ENCODE data around the gene MIS18A. TPM values are rescaled to one million over a fixed set of nuclear protein-coding genes. Genes with fewer than 3 reads are reported as not detected.
"Not testable (repeated sequence)": the region's sequence is repeated elsewhere in the genome, so short reads cannot be mapped to it uniquely, and the experiment has no call there.

The MIS18A gene, protein sequence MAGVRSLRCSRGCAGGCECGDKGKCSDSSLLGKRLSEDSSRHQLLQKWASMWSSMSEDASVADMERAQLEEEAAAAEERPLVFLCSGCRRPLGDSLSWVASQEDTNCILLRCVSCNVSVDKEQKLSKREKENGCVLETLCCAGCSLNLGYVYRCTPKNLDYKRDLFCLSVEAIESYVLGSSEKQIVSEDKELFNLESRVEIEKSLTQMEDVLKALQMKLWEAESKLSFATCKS
- 10 to 100 TPM; 22.2 to 27.4 (median 24.9) TPM for polyA plus RNA-seq (ENCODE audit: insufficient read length in 4 of 4)

DNA sequence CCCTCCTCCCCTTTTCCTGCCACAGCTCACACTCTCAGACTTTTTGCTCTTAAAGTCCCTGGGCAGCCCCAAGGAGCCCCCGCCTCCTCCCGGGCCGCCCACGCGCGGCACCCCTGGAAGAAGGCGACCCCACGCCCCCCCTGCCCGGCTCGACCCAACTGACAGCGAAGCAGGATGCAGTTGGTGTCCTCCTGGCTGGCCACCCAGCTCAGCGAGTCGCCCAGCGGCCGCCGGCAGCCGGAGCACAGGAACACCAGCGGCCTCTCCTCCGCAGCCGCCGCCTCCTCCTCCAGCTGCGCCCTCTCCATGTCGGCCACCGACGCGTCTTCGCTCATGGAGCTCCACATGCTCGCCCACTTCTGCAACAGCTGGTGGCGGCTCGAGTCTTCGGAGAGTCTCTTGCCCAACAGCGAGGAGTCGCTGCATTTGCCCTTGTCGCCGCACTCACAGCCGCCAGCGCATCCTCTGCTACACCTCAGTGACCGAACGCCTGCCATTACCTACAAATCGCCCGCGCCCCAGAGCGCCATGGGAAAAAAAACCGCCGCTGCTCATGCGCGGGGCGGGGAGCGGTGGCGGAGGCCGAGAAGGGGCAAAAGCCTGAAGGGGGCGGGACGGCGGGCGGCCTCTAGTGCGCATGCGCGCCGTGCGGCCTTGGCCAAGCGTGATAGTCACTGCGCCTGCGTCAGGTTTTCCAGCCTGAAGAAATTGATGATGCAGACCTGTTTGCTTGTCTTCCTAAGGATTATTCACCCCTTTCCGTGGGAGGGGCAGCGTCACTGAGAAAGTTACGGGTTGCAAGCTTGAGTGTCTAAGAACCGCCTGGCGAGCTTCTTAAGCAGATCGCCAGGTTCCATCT lies at the start of gene MIS18A:
MIS18A (minus strand) TSS at position 532 of the 859 bp plus-strand sequence; CDS start at position 497, 35 bp downstream.
- peak; percentile 89 to 92 (median 90) for DNase-seq (ENCODE audit: low read depth in 4 of 4, low spot score in 2 of 4)

DNA sequence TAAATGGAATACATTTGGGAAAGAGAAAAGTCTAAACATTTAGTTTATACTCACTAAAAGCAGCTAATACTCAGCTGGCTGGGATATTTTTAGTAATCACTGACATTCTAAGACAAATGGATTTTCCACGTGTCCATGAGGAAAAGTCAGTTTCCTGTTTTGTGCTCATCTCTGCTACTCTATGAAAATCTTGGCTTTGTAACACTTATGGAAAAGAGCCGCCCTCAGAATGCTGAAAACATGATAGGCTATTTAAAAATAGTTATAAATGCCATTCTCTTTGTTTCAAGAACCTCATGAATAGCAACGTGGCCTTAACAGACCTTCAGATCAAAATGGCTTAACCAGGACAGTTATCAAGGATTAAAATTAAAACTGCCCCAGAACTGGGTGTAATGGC lies 49.7 kb upstream of the MIS18A start:
- no peak for DNase-seq (ENCODE audit: low read depth in 4 of 4, low spot score in 2 of 4)

DNA sequence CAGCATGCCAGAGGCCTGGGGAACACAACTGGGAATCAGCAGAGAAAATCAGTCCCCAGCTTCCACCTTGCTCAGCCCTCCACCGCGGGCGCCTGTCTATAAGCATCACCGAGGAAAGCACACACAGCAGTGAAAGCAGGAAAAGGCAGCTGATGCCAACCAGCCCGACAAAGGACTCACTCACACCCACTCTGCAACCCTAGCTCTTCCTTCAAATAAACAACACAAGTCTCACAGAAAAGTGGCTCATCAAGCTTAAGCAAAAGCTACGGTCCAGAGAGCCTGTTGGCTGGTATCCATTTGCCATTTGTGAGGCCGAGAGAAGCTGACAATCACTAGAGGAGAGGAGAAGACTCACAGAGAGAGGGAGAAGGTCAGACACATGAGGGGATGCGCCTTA lies 46.9 kb upstream of the MIS18A start:
- DNase-seq (ENCODE audit: low read depth in 4 of 4, low spot score in 2 of 4), result no peak

DNA sequence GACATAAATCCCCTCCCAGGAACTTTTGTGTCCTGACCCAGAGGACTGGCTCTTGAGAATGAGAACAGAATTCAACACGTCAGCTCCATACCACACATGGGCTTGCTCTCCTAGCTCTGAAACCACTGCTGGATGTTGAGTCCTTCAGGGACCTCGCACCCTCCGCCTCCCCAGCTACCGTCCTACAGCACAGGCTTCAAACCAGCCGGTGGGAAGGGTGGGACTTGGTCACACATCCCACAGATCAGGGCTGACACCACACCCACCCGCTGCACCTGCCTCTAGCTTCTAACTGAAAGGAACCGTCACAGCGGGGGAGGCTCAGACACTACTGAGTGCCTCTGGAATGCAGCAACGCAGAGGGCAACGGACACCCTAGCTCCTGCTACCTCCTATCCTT lies 43.8 kb upstream of the MIS18A start:
- no peak for DNase-seq (ENCODE audit: low read depth in 4 of 4, low spot score in 2 of 4)

DNA sequence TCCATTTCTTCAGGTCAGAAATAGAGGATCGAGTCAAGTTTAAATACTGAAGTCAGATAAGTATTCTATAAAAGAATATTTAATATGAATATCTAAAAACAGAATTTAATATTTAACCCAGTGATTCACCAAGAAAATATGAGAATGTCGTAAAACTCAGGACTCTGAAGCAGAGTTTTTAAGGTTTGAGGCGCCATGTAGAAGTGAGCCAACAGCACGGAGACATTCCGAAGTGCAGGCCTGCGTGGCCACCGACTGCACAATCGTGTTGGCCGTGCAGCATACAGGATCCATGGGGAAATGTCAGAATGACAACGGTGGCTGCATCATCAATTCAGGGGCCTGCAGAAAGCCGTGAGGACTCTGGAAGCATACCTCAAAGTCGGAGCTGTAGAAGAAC lies 43.3 kb upstream of the MIS18A start:
- no peak for DNase-seq (ENCODE audit: low read depth in 4 of 4, low spot score in 2 of 4)

DNA sequence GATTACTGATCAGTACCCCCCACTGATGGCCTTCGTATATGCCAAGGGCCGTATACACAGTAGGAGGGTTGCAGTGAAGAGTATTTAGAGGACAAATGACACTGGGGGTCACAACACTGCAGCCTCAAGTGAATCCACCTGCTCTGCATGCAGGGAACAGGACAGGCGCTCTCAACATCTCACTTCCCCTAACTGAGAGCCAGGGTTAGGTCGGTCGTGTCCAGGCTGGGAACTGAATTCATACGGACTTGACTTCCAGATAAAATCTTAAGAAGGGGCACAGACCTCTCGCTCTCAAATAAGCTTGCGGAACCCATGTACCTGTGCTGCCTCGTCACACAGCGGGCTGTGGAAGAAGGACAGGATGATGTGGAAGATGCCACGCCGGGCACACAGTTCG lies 42.6 kb upstream of the MIS18A start:
- DNase-seq (ENCODE audit: low read depth in 4 of 4, low spot score in 2 of 4), result no peak

DNA sequence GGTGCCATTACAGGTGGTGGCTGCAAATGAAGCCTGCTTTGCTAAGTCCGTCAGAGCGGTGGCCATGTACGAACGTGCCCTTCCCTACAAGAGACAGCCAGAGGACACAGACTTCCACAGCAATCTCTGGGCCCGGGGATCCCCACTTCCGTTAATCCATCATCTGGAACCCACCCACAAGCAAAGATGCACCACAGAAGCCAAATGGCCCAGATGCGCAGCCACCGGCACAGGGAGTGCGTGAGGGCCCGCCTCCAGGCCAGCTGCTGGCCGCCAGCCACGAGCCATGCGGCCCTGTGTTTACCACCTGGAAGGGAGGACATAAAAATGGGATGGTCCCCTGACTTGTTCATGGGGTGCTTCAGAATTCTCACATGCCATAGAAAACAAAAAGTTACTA lies 41.9 kb upstream of the MIS18A start:
- DNase-seq (ENCODE audit: low read depth in 4 of 4, low spot score in 2 of 4), result no peak

- DNase-seq (ENCODE audit: low read depth in 4 of 4, low spot score in 2 of 4), result no peak
Observed at GRCh38 chr21:32320059-32320458, 41.2 kb upstream of the MIS18A start.

DNA sequence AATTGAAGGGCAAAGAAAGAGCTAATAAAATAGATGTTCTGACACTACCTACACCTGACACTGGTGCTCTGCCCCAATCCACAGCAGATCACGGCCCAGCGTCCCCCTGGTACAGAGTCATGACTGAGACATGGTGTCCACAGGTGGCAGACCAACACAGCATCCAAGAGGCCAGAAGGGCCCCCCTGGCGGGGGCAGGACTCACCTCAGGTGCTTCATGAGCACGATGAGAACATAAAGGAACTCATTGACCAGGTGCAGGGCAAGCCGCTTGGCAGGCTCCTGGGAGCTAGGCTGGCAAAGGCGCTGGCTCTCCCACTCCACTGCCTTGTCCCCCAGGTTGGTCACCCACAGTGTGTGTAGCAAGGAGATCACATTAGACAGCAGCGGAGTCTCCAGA lies 40.2 kb upstream of the MIS18A start:
- DNase-seq (ENCODE audit: low read depth in 4 of 4, low spot score in 2 of 4), result no peak

DNA sequence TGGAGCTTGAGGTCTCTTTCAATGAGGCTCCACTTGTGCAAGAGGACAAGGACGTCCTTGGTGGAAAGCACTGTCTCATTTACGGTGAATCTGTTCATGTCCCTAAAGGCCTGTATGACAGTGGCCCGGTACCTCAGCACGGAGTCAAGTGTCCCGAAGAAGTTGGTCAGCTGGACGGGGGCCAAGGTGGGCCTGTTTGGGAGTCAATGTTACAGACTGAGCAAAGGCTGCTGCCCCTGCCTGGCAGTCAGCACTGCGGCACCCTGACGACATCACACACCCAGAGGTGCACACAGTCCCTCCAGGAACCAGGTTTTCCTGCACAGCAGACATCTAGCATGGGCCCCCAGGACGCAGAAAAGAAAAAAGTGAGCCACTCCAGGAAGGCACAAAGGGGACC lies 38.9 kb upstream of the MIS18A start:
- no peak for DNase-seq (ENCODE audit: low read depth in 4 of 4, low spot score in 2 of 4)

DNA sequence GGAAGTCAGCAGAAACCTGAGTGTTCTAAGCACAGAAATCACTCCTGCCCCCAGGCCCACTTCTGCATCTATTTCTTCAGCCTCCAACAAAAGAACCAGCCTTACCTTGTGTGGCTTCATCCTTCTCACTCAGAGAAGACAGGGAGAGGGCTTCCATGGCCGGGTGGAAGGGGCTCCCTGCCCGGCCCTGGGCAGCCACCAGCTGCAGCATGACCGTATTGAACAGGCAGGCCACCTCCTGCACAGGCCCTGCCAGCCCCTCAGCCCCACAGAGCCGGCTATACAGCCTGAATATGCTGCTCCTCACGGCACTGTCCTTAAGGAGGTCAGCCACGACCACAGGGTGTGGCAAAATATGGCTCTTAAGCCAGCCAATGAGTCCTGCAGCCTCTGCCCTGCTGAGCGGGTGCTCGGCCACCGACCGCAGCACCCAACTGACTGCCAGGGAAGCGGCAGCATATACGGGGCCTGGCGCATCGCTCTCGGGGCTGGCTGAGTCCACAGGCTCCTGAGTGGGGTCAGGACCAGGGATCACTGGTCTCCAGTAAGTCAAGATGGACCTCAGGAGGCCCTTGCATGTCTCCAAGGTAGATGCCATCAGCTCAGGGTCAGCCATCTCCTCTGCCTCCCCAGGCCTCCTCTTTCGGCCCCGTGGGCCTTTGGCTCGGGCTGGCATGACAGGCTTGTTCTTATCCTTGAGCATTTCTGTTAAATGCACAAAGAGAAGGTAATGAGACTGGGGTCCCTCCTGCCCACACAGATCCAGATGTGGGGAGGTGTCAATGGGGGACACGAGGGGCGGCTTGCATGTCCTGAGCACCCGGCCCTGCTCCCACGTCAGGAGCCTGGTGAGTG lies 37.7 kb upstream of the MIS18A start:
- DNase-seq (ENCODE audit: low read depth in 4 of 4, low spot score in 2 of 4), result no peak

DNA sequence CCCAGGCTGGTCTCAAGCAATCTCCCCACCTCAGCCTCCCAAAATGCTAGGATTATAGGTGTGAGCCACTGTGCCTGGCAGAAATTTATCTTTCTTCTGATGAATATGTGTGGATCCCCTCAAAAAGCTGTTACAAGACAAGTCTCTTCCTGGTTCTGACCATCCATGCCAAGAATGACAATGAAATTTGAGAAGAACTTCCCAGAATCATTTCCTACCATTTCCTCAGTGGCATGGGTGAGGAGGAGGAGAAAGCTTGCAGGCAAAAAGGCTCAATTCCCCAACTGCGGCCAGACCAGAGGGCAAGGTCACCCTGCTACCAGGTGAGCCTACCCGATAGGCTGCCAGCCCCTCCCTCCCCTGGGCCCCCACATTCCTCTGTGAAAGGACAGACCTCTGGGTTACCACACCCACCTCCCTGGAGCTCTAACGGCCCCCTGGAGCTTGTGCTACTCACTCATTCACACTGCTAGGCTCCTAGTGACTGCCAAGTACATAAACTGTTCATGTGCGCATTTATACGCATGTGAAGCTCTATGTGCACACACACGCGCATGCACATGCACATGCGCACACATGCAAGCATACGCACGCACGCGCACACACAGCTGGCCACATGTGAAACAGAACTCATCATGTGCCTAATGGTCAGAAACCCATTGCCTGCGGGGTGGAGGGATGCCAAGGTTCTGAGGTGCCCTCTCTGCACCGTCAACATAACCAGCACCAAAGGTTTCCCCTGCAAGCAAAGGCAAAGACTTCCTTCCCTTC lies 36.8 kb upstream of the MIS18A start:
- DNase-seq (ENCODE audit: low read depth in 4 of 4, low spot score in 2 of 4), result no peak

GRCh38 chr21:32314806-32315205 lies 36.0 kb upstream of the MIS18A start:
- DNase-seq (ENCODE audit: low read depth in 4 of 4, low spot score in 2 of 4), result no peak

DNA sequence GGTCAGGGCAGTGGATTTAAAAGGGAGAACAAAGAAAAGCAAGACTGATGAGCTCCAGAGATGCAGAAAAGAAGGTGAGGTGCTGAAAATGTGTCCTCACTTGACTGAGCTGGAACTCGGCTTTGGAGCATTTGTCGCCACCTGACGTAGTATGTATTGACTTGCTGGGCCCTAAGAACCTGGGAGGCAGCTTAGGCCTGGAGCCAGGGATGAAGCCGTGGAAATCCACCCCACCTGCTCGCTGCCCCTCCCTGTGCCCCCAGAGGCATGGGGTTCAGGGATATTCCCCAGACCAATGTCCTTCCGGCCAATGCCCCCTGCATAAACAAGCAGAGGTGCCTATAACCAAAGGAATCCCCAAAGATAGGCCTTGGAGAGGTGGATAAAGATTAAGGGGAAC lies 34.1 kb upstream of the MIS18A start:
- no peak for DNase-seq (ENCODE audit: low read depth in 4 of 4, low spot score in 2 of 4)

GRCh38 chr21:32312326-32312725 lies 33.5 kb upstream of the MIS18A start:
- DNase-seq (ENCODE audit: low read depth in 4 of 4, low spot score in 2 of 4), result no peak

DNA sequence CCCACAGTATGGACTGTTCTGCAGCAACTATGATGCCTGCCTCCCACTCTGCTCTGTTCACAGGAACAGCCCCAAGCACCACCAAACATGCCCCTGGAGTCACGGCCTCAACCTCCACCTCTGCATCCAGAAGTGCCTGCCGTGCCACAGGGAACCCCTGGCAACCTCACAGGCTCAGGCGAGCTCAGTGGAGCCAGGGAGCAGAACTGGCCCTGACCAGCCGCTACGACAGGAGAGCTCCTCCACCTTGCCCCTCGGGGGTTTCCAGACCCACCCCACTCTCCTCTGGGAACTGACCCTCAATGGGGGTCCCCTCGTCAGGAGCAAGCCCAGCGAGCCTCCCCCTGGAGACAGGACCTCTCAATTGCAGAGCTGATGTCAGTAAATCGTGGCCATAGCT lies 32.8 kb upstream of the MIS18A start:
- no peak for DNase-seq (ENCODE audit: low read depth in 4 of 4, low spot score in 2 of 4)

- not testable (repeated sequence) for DNase-seq (ENCODE audit: low read depth in 4 of 4, low spot score in 2 of 4)
Observed at GRCh38 chr21:32310976-32311375, 32.1 kb upstream of the MIS18A start.

DNA sequence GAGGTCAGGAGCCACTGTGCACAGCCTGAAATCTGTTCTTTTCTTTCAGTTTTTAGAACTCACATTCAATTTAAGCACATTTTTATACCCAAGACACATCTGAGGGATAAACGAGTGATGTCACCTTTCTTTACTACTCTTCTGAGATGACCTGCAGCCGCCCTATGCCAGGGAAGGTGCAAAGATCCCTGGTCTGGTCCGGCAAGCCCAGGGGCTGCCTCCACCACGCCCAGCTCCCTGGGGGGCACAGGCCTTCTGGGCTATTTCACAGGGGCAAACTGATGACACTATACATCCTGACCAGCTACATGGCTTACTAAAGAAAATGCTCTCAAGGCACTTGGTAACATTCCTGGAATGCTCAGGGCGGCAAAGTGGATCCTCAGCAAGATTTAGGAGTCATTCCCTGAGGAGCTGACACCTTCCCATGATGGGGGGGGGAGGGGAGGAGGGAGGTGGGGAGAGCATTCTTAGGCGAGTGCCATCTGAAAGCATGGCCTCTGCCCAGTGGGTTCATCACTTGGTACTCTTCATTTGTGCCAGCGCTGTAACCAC lies 31.1 kb upstream of the MIS18A start:
- no peak for DNase-seq (ENCODE audit: low read depth in 4 of 4, low spot score in 2 of 4)

DNA sequence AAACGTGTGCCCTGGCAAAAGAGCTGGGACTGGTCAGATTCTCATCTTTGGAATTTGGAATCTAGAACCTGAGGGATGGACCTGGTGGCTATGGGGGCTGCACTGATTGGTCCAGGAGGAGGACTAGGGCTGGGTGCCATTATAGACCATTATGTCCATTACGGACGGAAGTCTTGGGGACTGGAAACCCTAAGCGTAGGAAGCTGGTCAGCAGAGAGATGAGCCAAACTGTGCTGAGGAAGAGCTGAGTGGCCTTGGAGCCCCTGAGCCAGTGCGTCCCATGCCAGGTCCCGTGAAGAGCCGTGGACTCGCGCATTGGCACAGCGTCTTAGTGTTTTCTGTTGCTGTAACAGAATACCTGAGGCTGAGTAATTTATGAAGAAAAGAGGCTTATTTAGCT lies 29.8 kb upstream of the MIS18A start:
- no peak for DNase-seq (ENCODE audit: low read depth in 4 of 4, low spot score in 2 of 4)

- DNase-seq (ENCODE audit: low read depth in 4 of 4, low spot score in 2 of 4), result no peak
Observed at GRCh38 chr21:32307706-32308105, 28.9 kb upstream of the MIS18A start.

Data from left renal cortex interstitium (tissue), 4 donors.